Measurements from ENCODE around the gene DGAT2L6. TPM values are rescaled to one million over a fixed set of nuclear protein-coding genes. Genes with fewer than 3 reads are reported as not detected.

The DGAT2L6 gene
- total RNA-seq, 2 experiments from 2014 or later = not detected

- Mint-ChIP-seq H3K27ac (peak overlapping the region; percentile 21), H3K27me3 (no peaks in the 10 kb centered on the region), H3K36me3 (no peaks in the 10 kb centered on the region), H3K4me1 (ENCODE audit: low read depth) (peaks cover 16% of the 10 kb centered on the region), H3K4me3 (no peak overlapping the region), H3K9me3 (no peaks in the 10 kb centered on the region)
- intact Hi-C loops (cut with micrococcal nuclease) = no loop called here
- ChIA-PET POLR2A (interaction anchor here (0.6 kb wide), 1 partner anchor 1364 kb away, joined by 3 read pairs; no protein-coding TSS in a partner anchor), CTCF (no interaction called here)
- DNase-seq = no peak
Measured at GRCh38 chrX:70254063-70254400, 76.7 kb downstream of the DGAT2L6 start.

- H3K36me3 Mint-ChIP-seq = no peaks in the 10 kb centered on the region
- intact Hi-C loops (cut with micrococcal nuclease) = no loop called here
- no peaks in the 10 kb centered on the region for H3K27me3 Mint-ChIP-seq
- H3K4me3 Mint-ChIP-seq = no peak overlapping the region
- peaks cover 16% of the 10 kb centered on the region for H3K4me1 Mint-ChIP-seq (ENCODE audit: low read depth)
- no peak overlapping the region for H3K27ac Mint-ChIP-seq
- CTCF ChIA-PET = no interaction called here
- DNase-seq = no peak
- H3K9me3 Mint-ChIP-seq = no peaks in the 10 kb centered on the region
- POLR2A ChIA-PET = no interaction called here
Measured at GRCh38 chrX:70254909-70255308, 77.6 kb downstream of the DGAT2L6 start.

Other genes with a start within 250 kb of the DGAT2L6 start
- gene AWAT2, start 127.5 kb upstream of the DGAT2L6 start, total RNA-seq = not detected
- gene OTUD6A, start 115.0 kb upstream of the DGAT2L6 start, total RNA-seq = not detected
- 10 to 100 TPM; 50.8 to 51.5 TPM for gene IGBP1, start 44.0 kb upstream of the DGAT2L6 start, total RNA-seq
- gene AWAT1, start 57.2 kb downstream of the DGAT2L6 start, total RNA-seq = not detected
- gene P2RY4, start 82.7 kb downstream of the DGAT2L6 start, total RNA-seq = under 1 TPM in 1 of 2 experiments, not detected in 1; 0.17 TPM
- not detected for gene ARR3, start 90.9 kb downstream of the DGAT2L6 start, total RNA-seq
- gene RAB41, start 104.7 kb downstream of the DGAT2L6 start, total RNA-seq = not detected
- 10 to 100 TPM; 25.9 to 28.1 TPM for gene PDZD11, start 112.4 kb downstream of the DGAT2L6 start, total RNA-seq
- gene KIF4A, start 112.6 kb downstream of the DGAT2L6 start, total RNA-seq = 10 to 100 TPM; 26.4 to 28.3 TPM
- gene GDPD2, start 245.8 kb downstream of the DGAT2L6 start, total RNA-seq = not detected

All from activated CD4-positive, alpha-beta memory T cell treated with anti-CD3 and anti-CD28 coated beads for 36 hours (primary cell).